ENCODE results near the gene ZNF831. TPM values are rescaled to one million over a fixed set of nuclear protein-coding genes. Genes with fewer than 3 reads are reported as not detected.

ZNF831 gene
- total RNA-seq, 2 experiments from 2014 or later, result 10.9 to 11.9 TPM

GRCh38 chr20:59305908-59306655 is 142.5 kb downstream of the ZNF831 start:
- no peak for DNase-seq
- peaks cover 10% of the 10 kb centered on the region for H3K4me1 Mint-ChIP-seq (ENCODE audit: low read depth)
- H3K4me3 Mint-ChIP-seq, result no peak overlapping the region
- no peak overlapping the region for H3K27ac Mint-ChIP-seq
- peaks cover 14% of the 10 kb centered on the region for H3K27me3 Mint-ChIP-seq
- ChIA-PET CTCF (no interaction called here), POLR2A (no interaction called here)
- H3K36me3 Mint-ChIP-seq (ENCODE audit: low read depth), result no peaks in the 10 kb centered on the region
- no peak for ATAC-seq
- no peak for TF ChIP-seq CTCF (IDR thresholded peaks at IDR 0.05)
- intact Hi-C loops (cut with micrococcal nuclease), result no loop called here
- H3K9me3 Mint-ChIP-seq, result no peaks in the 10 kb centered on the region

GRCh38 chr20:59307270-59307669 is 143.6 kb downstream of the ZNF831 start:
- DNase-seq (no peak), ATAC-seq (no peak)
- Mint-ChIP-seq H3K9me3 (no peaks in the 10 kb centered on the region), H3K27me3 (peaks cover 5% of the 10 kb centered on the region), H3K4me1 (ENCODE audit: low read depth) (peaks cover 10% of the 10 kb centered on the region), H3K4me3 (no peak overlapping the region), H3K36me3 (ENCODE audit: low read depth) (no peaks in the 10 kb centered on the region), H3K27ac (no peak overlapping the region)
- ChIA-PET POLR2A (no interaction called here), CTCF (no interaction called here)
- intact Hi-C loops (cut with micrococcal nuclease), result no loop called here
- no peak for TF ChIP-seq CTCF (IDR thresholded peaks at IDR 0.05)

Other genes with a start within 250 kb of the ZNF831 start
- gene NELFCD, start 182.6 kb upstream of the ZNF831 start, total RNA-seq, result 100 to 1,000 TPM; 106 to 120 TPM
- 10 to 100 TPM; 17.9 to 18.4 TPM for gene CTSZ, start 156.6 kb upstream of the ZNF831 start, total RNA-seq
- not detected for gene TUBB1, start 144.4 kb upstream of the ZNF831 start, total RNA-seq
- gene ATP5F1E, start 131.5 kb upstream of the ZNF831 start, total RNA-seq, result 10 to 100 TPM; 67.4 to 68.8 TPM
- gene PRELID3B, start 121.0 kb upstream of the ZNF831 start, total RNA-seq, result 100 to 1,000 TPM; 140 to 145 TPM
- under 1 TPM in 1 of 2 experiments, not detected in 1; 0.09 TPM for gene EDN3, start 136.8 kb downstream of the ZNF831 start, total RNA-seq